HepG2 (cell line): Measurements from ENCODE around the gene CIBAR2. TPM values are rescaled to one million over a fixed set of nuclear protein-coding genes. Genes with fewer than 3 reads are reported as not detected.

Experiments
- CAMTA2 ChIP-seq: sonication (generic); formaldehyde crosslinking; IDR thresholded peaks from 2 replicates; pipeline ENCODE4 v1.4.0; 2020; ENCODE audit warnings: mild to moderate bottlenecking, missing genetic modification reagents, borderline replicate concordance
- CHD2 ChIP-seq: IDR thresholded peaks from 2 replicates; pipeline ENCODE4 v1.6.1; 2011; ENCODE audit warnings: low read depth, low read length, improper control_type of control experiment
- CREM ChIP-seq, 2 experiments: sonication (generic) in 1 of 2; formaldehyde crosslinking in 1 of 2; IDR thresholded peaks; 2 replicates each; pipeline versions ENCODE4 v1.4.0 to v1.6.1; 2016 to 2020; ENCODE audit warnings: antibody characterized with exemption in 1 of 2, mild to moderate bottlenecking in 1 of 2, missing genetic modification reagents in 1 of 2
- DR1 ChIP-seq: sonication (generic); formaldehyde crosslinking; IDR thresholded peaks from 2 replicates; pipeline ENCODE4 v1.8.0; 2021; ENCODE audit warnings: mild to moderate bottlenecking, missing genetic modification reagents, inconsistent platforms
- HNF1A ChIP-seq, 2 experiments: sonication (generic) in 1 of 2; formaldehyde crosslinking in 1 of 2; IDR thresholded peaks; 2 replicates each; pipeline versions ENCODE4 v1.4.0 to v1.6.1; 2016 to 2020; ENCODE audit warnings: borderline replicate concordance in 1 of 2, low read depth in 1 of 2, mild to moderate bottlenecking in 1 of 2, missing genetic modification reagents in 1 of 2
- HNF4G ChIP-seq, 2 experiments: sonication (generic) in 1 of 2; formaldehyde crosslinking in 1 of 2; IDR thresholded peaks; 2 replicates each; pipeline versions ENCODE4 v1.4.0 to v1.6.1; 2011 to 2020; ENCODE audit warnings: borderline replicate concordance in 2 of 2, low read depth in 2 of 2, mild to moderate bottlenecking in 2 of 2, low read length in 1 of 2, missing genetic modification reagents in 1 of 2, moderate library complexity in 1 of 2
- HNRNPK ChIP-seq: fragments of 200-400 bp; formaldehyde crosslinking; IDR thresholded peaks from 2 replicates; pipeline ENCODE4 v1.6.1; 2018; ENCODE audit warnings: low read length, low read depth, moderate library complexity, mild to moderate bottlenecking; ENCODE audit not compliant: poor library complexity, severe bottlenecking
- MZF1 ChIP-seq: sonication (generic); formaldehyde crosslinking; IDR thresholded peaks from 2 replicates; pipeline ENCODE4 v1.8.1; 2023; ENCODE audit warnings: mild to moderate bottlenecking, missing genetic modification reagents, borderline replicate concordance
- RFX5 ChIP-seq: IDR thresholded peaks from 2 replicates; pipeline ENCODE4 v1.6.1; 2011; ENCODE audit warnings: low read depth, low read length, improper control_type of control experiment
- USF2 ChIP-seq, 2 experiments: sonication (generic) in 1 of 2; formaldehyde crosslinking in 1 of 2; IDR thresholded peaks; 2 replicates each; pipeline versions ENCODE4 v1.5.1 to v1.6.1; 2011 to 2020; ENCODE audit warnings: borderline replicate concordance in 1 of 2, low read depth in 1 of 2, low read length in 1 of 2, mild to moderate bottlenecking in 1 of 2, missing genetic modification reagents in 1 of 2, moderate library complexity in 1 of 2
- ZBTB21 ChIP-seq: sonication (generic); formaldehyde crosslinking; IDR thresholded peaks from 2 replicates; pipeline ENCODE4 v1.4.0; 2020; ENCODE audit warnings: missing genetic modification reagents
- ZFP36 ChIP-seq: fragments of 150-350 bp; IDR thresholded peaks from 2 replicates; pipeline ENCODE4 v1.6.1; 2018; ENCODE audit warnings: borderline replicate concordance, low read length, low read depth; ENCODE audit not compliant: partially characterized antibody
- ZFP62 ChIP-seq: sonication (generic); formaldehyde crosslinking; IDR thresholded peaks from 2 replicates; pipeline ENCODE4 v1.4.0; 2020; ENCODE audit warnings: missing genetic modification reagents
- ZNF619 ChIP-seq: sonication (generic); formaldehyde crosslinking; IDR thresholded peaks from 2 replicates; pipeline ENCODE4 v1.4.0; 2020; ENCODE audit warnings: mild to moderate bottlenecking, missing genetic modification reagents
- ZNF691 ChIP-seq: sonication (generic); formaldehyde crosslinking; IDR thresholded peaks from 2 replicates; pipeline ENCODE4 v1.4.0; 2020; ENCODE audit warnings: missing genetic modification reagents, low read depth, mild to moderate bottlenecking, borderline replicate concordance
- ZNF891 ChIP-seq: sonication (generic); formaldehyde crosslinking; IDR thresholded peaks from 2 replicates; pipeline ENCODE4 v1.5.0; 2020; ENCODE audit warnings: mild to moderate bottlenecking, missing genetic modification reagents
- polyA plus RNA-seq, 8 experiments: library from polyadenylated mRNA; depleted of rRNA in 3 of 8; stranded (reverse) in 7 of 8; unstranded in 1 of 8; fragments of >200 nt; fragmentation: Illumina TruSeq in 4 of 8; extraction: Trizol in 4 of 8; gene quantifications; 2 replicates each; pipeline versions ENCODE4 v1.2.1 to v1.2.3, GENCODE V29; 2011 to 2016; ENCODE audit warnings: low read depth in 4 of 8, missing spikeins in 1 of 8, mixed read lengths in 1 of 8; ENCODE audit not compliant: insufficient read depth in 1 of 8
- total RNA-seq, 5 experiments: library from RNA; depleted of rRNA; stranded (reverse); fragments of >200 nt; fragmentation: Illumina TruSeq; extraction: Trizol; gene quantifications; 2 replicates each; pipeline ENCODE4 v1.2.3, GENCODE V29; 2016; ENCODE audit warnings: low read depth in 1 of 5

The CIBAR2 gene
- total and polyA plus RNA-seq, 2 of the 13 experiments (the other 11 are each of a cell fraction or from before 2014, with no cell fraction given): not detected

GRCh38 chr16:85157813-85158742 is 45.8 kb upstream of the CIBAR2 start (continued):
- peak; percentile 61; the same call in 1 of the 2 replicates for TF ChIP-seq CREM (IDR thresholded peaks at IDR 0.05)
- no peak for TF ChIP-seq CREM (CRISPR knock-in tag; IDR thresholded peaks at IDR 0.05)
- 0 out of 2 replicates have a peak, but pooled peaks have one; percentile 17 for TF ChIP-seq CAMTA2 (CRISPR knock-in tag)
- TF ChIP-seq DR1 (CRISPR knock-in tag): no peak
- TF ChIP-seq CHD2: no peak
- TF ChIP-seq MZF1 (CRISPR knock-in tag): 0 out of 2 replicates have a peak, but pooled peaks have one; percentile 16
- no peak for TF ChIP-seq USF2 (IDR thresholded peaks at IDR 0.05; ENCODE audit: low read depth, low read length)
- peak; percentile 5; the same call in 1 of the 2 replicates for TF ChIP-seq USF2 (CRISPR knock-in tag; IDR thresholded peaks at IDR 0.05; ENCODE audit: borderline replicate concordance)
- TF ChIP-seq HNF1A (IDR thresholded peaks at IDR 0.05; ENCODE audit: low read depth): no peak; the same call in 1 of the 2 replicates
- TF ChIP-seq HNF1A (CRISPR knock-in tag; IDR thresholded peaks at IDR 0.05; ENCODE audit: borderline replicate concordance): no peak
- 0 out of 2 replicates have a peak, but pooled peaks have one; percentile 32 for TF ChIP-seq HNF4G (IDR thresholded peaks at IDR 0.05; ENCODE audit: borderline replicate concordance, low read depth, low read length)
- TF ChIP-seq HNF4G (CRISPR knock-in tag; IDR thresholded peaks at IDR 0.05; ENCODE audit: borderline replicate concordance, low read depth): no peak
- no peak for TF ChIP-seq ZNF891 (CRISPR knock-in tag)
- no peak for TF ChIP-seq ZNF619 (CRISPR knock-in tag)
- TF ChIP-seq ZNF691: peak; percentile 41; the same call in 1 of the 2 replicates
- no peak for TF ChIP-seq ZFP36
- no peak for TF ChIP-seq HNRNPK
- TF ChIP-seq RFX5: no peak
- 0 out of 2 replicates have a peak, but pooled peaks have one; percentile 8 for TF ChIP-seq ZBTB21 (CRISPR knock-in tag)
- no peak for TF ChIP-seq ZFP62 (CRISPR knock-in tag)
